Neural cell (in vitro differentiated cells): ENCODE data around the gene ACER1. TPM values are rescaled to one million over a fixed set of nuclear protein-coding genes. Genes with fewer than 3 reads are reported as not detected.

ENCODE experiments used
- H2AFZ ChIP-seq: fragments of 200-600, 300-800 bp; sonication (generic), shearing (Covaris generic); 2 replicates; pipeline ENCODE4 v1.6.0; 2014; ENCODE audit warnings: low read depth, mild to moderate bottlenecking, antibody characterized with exemption, low read length, moderate library complexity
- H3F3A ChIP-seq: fragments of 200-600 bp; shearing (Covaris generic); 2 replicates; pipeline ENCODE4 v1.6.1; 2016; ENCODE audit warnings: mild to moderate bottlenecking, moderate library complexity, mixed read lengths, antibody characterized with exemption, low read length; ENCODE audit not compliant: insufficient read depth, poor library complexity, severe bottlenecking
- H3K27ac ChIP-seq: fragments of 200-600, 300-800 bp; sonication (generic), shearing (Covaris generic); 2 replicates; pipeline ENCODE4 v1.5.1; 2014; ENCODE audit warnings: mild to moderate bottlenecking, low read length, moderate library complexity
- H3K27me3 ChIP-seq: fragments of 300-800, 200-600 bp; sonication (generic), shearing (Covaris generic); 2 replicates; pipeline ENCODE4 v1.6.0; 2014; ENCODE audit warnings: mild to moderate bottlenecking, low read depth, low read length, moderate library complexity; ENCODE audit not compliant: insufficient read depth
- H3K36me3 ChIP-seq: fragments of 300-800, 200-600 bp; sonication (generic), shearing (Covaris generic); 2 replicates; pipeline ENCODE4 v1.5.1; 2014; ENCODE audit warnings: mild to moderate bottlenecking, antibody characterized with exemption, low read length, moderate library complexity; ENCODE audit not compliant: insufficient read depth
- H3K4me2 ChIP-seq: fragments of 300-800, 200-600 bp; sonication (generic), shearing (Covaris generic); 2 replicates; pipeline ENCODE4 v1.6.0; 2014; ENCODE audit warnings: mild to moderate bottlenecking, low read length
- H3K4me3 ChIP-seq: fragments of 300-800, 200-600 bp; sonication (generic), shearing (Covaris generic); 2 replicates; pipeline ENCODE4 v1.5.1; 2014; ENCODE audit warnings: mild to moderate bottlenecking, low read length, moderate library complexity
- H3K79me2 ChIP-seq: fragments of 200-600 bp; shearing (Covaris generic); replicated peaks from 2 replicates; pipeline ENCODE4 v1.6.0; 2014; ENCODE audit warnings: mild to moderate bottlenecking, low read length, moderate library complexity; ENCODE audit not compliant: insufficient read depth
- H3K9ac ChIP-seq: fragments of 300-800, 200-600 bp; sonication (generic), shearing (Covaris generic); 2 replicates; pipeline ENCODE4 v1.6.1; 2016; ENCODE audit warnings: mild to moderate bottlenecking, low read length, mixed read lengths
- H3K9me2 ChIP-seq: fragments of 200-600 bp; shearing (Covaris generic); 2 replicates; pipeline ENCODE4 v1.6.1; 2016; ENCODE audit warnings: mild to moderate bottlenecking, low read length, mixed read lengths; ENCODE audit not compliant: insufficient read depth
- H3K9me3 ChIP-seq: fragments of 200-600, 300-800 bp; sonication (generic), shearing (Covaris generic); 2 replicates; pipeline ENCODE4 v1.6.1; 2016; ENCODE audit warnings: mild to moderate bottlenecking, mixed run types, low read length, moderate library complexity, mixed read lengths
- H4K20me1 ChIP-seq: fragments of 200-600 bp; shearing (Covaris generic); 2 replicates; pipeline ENCODE4 v1.6.1; 2016; ENCODE audit warnings: mild to moderate bottlenecking, mixed run types; ENCODE audit not compliant: insufficient read depth
- EP300 ChIP-seq: fragments of 450-650 bp; conservative IDR thresholded peaks from 2 replicates; pipeline ENCODE4 v1.6.1; 2014; ENCODE audit warnings: antibody characterized with exemption, mild to moderate bottlenecking, moderate library complexity; ENCODE audit not compliant: poor library complexity, severe bottlenecking
- EZH2 ChIP-seq: fragments of 200-600, 300-800 bp; shearing (Covaris generic), sonication (generic); IDR thresholded peaks from 2 replicates; pipeline ENCODE4 v1.6.1; 2014; ENCODE audit warnings: antibody characterized with exemption, low read length, borderline replicate concordance, mild to moderate bottlenecking; ENCODE audit not compliant: insufficient read depth, poor library complexity, severe bottlenecking
- MXI1 ChIP-seq: fragments of 450-650 bp; conservative IDR thresholded peaks from 2 replicates; pipeline ENCODE4 v1.6.1; 2014; ENCODE audit warnings: antibody characterized with exemption, mild to moderate bottlenecking; ENCODE audit not compliant: poor library complexity, severe bottlenecking
- POLR2AphosphoS5 ChIP-seq: IDR thresholded peaks from 2 replicates; pipeline ENCODE4 v1.6.1; 2012
- RAD21 ChIP-seq: fragments of 450-650 bp; conservative IDR thresholded peaks from 2 replicates; pipeline ENCODE4 v1.6.1; 2014; ENCODE audit warnings: antibody characterized with exemption, mild to moderate bottlenecking, moderate library complexity
- SMC3 ChIP-seq: fragments of 450-650 bp; conservative IDR thresholded peaks from 2 replicates; pipeline ENCODE4 v1.6.1; 2014; ENCODE audit warnings: antibody characterized with exemption, mild to moderate bottlenecking, moderate library complexity; ENCODE audit not compliant: poor library complexity
- TAF1 ChIP-seq: IDR thresholded peaks from 2 replicates; pipeline ENCODE4 v1.6.1; 2012; ENCODE audit warnings: low read depth
- polyA plus RNA-seq: library from polyadenylated mRNA; depleted of rRNA; stranded (reverse); fragments of >200 nt; gene quantifications from 2 replicates; pipeline ENCODE4 v1.2.3, GENCODE V29; 2014
- TF ChIP-seq, protein P1 (sequence below): IDR thresholded peaks from 2 replicates; pipeline ENCODE4 v1.6.1; 2012; ENCODE audit warnings: borderline replicate concordance
- TF ChIP-seq, protein P2 (sequence below): fragments of 450-650 bp; IDR thresholded peaks from 2 replicates; pipeline ENCODE4 v1.5.1; 2014; ENCODE audit warnings: antibody characterized with exemption, mild to moderate bottlenecking, moderate library complexity; ENCODE audit not compliant: poor library complexity, severe bottlenecking

Gene ACER1
- polyA plus RNA-seq, 1 donor from 2014 or later = not detected

DNA sequence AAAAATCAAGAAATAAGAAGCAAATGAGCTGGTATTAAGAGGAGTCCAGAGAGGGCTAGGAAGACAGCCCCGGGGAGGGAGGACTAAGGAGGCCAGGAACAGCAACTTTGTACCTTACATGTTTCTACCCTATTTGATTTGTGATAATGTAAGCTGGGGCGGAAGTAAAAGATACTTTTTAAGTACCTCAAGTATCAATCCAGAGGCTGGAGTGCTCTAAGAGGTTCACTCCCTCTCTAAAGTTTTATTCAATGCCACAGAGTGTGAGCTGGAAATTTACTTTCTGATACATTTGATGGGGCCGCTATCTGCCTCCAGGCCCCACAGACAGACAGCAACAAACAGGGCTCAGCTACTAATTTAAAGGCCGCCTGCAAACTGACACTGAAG, 65.0 kb downstream of the ACER1 start:
- H3K79me2 ChIP-seq = peaks cover 45% of the 10 kb centered on the region
- no peak overlapping the region for H3K4me2 ChIP-seq
- no peak overlapping the region for H3K27ac ChIP-seq
- no peak overlapping the region for H3K9ac ChIP-seq
- no peaks in the 10 kb centered on the region for H3K27me3 ChIP-seq
- H4K20me1 ChIP-seq = peaks cover 8% of the 10 kb centered on the region
- TF ChIP-seq MXI1 (no peak), SMC3 (no peak), TAF1 (no peak), RAD21 (no peak), POLR2AphosphoS5 (no peak), EP300 (no peak), EZH2 (no peak)
- TF ChIP-seq, protein P1, sequence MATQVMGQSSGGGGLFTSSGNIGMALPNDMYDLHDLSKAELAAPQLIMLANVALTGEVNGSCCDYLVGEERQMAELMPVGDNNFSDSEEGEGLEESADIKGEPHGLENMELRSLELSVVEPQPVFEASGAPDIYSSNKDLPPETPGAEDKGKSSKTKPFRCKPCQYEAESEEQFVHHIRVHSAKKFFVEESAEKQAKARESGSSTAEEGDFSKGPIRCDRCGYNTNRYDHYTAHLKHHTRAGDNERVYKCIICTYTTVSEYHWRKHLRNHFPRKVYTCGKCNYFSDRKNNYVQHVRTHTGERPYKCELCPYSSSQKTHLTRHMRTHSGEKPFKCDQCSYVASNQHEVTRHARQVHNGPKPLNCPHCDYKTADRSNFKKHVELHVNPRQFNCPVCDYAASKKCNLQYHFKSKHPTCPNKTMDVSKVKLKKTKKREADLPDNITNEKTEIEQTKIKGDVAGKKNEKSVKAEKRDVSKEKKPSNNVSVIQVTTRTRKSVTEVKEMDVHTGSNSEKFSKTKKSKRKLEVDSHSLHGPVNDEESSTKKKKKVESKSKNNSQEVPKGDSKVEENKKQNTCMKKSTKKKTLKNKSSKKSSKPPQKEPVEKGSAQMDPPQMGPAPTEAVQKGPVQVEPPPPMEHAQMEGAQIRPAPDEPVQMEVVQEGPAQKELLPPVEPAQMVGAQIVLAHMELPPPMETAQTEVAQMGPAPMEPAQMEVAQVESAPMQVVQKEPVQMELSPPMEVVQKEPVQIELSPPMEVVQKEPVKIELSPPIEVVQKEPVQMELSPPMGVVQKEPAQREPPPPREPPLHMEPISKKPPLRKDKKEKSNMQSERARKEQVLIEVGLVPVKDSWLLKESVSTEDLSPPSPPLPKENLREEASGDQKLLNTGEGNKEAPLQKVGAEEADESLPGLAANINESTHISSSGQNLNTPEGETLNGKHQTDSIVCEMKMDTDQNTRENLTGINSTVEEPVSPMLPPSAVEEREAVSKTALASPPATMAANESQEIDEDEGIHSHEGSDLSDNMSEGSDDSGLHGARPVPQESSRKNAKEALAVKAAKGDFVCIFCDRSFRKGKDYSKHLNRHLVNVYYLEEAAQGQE = no peak
- TF ChIP-seq, protein P2, sequence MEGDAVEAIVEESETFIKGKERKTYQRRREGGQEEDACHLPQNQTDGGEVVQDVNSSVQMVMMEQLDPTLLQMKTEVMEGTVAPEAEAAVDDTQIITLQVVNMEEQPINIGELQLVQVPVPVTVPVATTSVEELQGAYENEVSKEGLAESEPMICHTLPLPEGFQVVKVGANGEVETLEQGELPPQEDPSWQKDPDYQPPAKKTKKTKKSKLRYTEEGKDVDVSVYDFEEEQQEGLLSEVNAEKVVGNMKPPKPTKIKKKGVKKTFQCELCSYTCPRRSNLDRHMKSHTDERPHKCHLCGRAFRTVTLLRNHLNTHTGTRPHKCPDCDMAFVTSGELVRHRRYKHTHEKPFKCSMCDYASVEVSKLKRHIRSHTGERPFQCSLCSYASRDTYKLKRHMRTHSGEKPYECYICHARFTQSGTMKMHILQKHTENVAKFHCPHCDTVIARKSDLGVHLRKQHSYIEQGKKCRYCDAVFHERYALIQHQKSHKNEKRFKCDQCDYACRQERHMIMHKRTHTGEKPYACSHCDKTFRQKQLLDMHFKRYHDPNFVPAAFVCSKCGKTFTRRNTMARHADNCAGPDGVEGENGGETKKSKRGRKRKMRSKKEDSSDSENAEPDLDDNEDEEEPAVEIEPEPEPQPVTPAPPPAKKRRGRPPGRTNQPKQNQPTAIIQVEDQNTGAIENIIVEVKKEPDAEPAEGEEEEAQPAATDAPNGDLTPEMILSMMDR = no peak
- H2AFZ ChIP-seq = no peak overlapping the region
- no peaks in the 10 kb centered on the region for H3F3A ChIP-seq
- no peaks in the 10 kb centered on the region for H3K9me2 ChIP-seq
- H3K36me3 ChIP-seq = no peaks in the 10 kb centered on the region
- H3K9me3 ChIP-seq = no peaks in the 10 kb centered on the region
- H3K4me3 ChIP-seq = no peak overlapping the region

DNA sequence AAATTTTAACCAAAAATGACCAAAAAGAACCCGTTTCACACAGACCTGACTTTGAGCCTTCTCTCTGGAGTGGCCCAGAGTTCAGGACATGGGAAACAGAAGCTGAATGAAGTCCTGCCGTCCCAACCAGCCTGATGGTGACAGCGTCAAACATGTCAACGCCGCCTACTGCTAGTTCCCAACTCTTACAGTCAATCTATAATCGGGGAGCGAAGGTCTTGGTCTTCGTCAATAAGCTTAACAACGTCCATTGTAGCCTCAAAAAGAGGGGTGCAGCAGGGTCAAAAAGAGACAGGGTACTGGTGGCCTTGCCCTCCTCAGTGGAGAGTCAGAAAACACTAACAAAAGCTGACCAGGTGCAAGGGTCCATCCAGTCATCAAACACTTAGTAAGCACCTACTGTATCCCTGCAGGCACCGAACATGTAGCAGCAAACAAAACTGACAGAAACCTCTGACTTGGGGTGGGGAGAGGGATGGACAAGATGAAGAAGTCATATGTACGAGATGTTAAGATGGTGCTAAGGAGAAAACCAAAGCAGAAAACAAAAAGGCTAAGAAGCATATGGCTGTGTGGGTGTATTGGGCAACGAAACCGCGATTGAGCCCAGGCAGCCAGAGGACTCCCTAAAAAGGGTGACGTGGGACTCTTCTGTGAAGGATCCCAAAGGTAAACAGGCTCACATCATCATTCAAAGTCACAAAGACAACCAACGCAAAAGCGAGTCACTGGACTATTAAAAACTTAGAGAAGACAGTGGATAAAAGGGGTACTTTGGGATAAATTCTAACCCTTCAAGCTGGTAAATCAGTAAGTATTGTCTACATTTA, 65.6 kb downstream of the ACER1 start:
- H4K20me1 ChIP-seq = peaks cover 5% of the 10 kb centered on the region
- H3K36me3 ChIP-seq = no peaks in the 10 kb centered on the region
- H3K4me2 ChIP-seq = no peak overlapping the region
- H2AFZ ChIP-seq = no peak overlapping the region
- TF ChIP-seq SMC3 (no peak), TAF1 (no peak), POLR2AphosphoS5 (no peak), EP300 (no peak), RAD21 (no peak), EZH2 (no peak), MXI1 (no peak)
- TF ChIP-seq, protein P2 = no peak
- TF ChIP-seq, protein P1 = no peak
- no peaks in the 10 kb centered on the region for H3K9me3 ChIP-seq
- H3K9ac ChIP-seq = no peak overlapping the region
- H3K27ac ChIP-seq = no peak overlapping the region
- no peaks in the 10 kb centered on the region for H3K27me3 ChIP-seq
- no peaks in the 10 kb centered on the region for H3F3A ChIP-seq
- H3K4me3 ChIP-seq = no peak overlapping the region
- peaks cover 38% of the 10 kb centered on the region for H3K79me2 ChIP-seq
- H3K9me2 ChIP-seq = no peaks in the 10 kb centered on the region
